Measurements from ENCODE around the gene GPBP1L1.
"Not testable (repeated sequence)": the region's sequence is repeated elsewhere in the genome, so short reads cannot be mapped to it uniquely, and the experiment has no call there.

Gene GPBP1L1

GRCh38 chr1:45686288-45687013 is at the start of gene GPBP1L1:
Gene GPBP1L1, minus strand, starts transcription at chr1:45686533. Its CDS starts 27,446 bp downstream, at chr1:45659087.
- in situ Hi-C loops (cut with MboI; ENCODE audit: low sequenced_read_pairs, unreplicated experiment): no loop called here
- DNase-seq (ENCODE audit: low spot score): peak; percentile 99
- no peak for TF ChIP-seq CTCF (IDR thresholded peaks at IDR 0.05; ENCODE audit: borderline replicate concordance, control extremely low read depth, extremely low read depth, insufficient read depth, missing control alignments)

- in situ Hi-C loops (cut with MboI; ENCODE audit: low sequenced_read_pairs, unreplicated experiment): no loop called here
- TF ChIP-seq CTCF (IDR thresholded peaks at IDR 0.05; ENCODE audit: borderline replicate concordance, control extremely low read depth, extremely low read depth, insufficient read depth, missing control alignments): no peak
- no peak for DNase-seq (ENCODE audit: low spot score)
Observed at GRCh38 chr1:45730780-45731319, 44.5 kb upstream of the GPBP1L1 start.

GRCh38 chr1:45730075-45730779 is 43.9 kb upstream of the GPBP1L1 start:
- DNase-seq (ENCODE audit: low spot score): no peak
- TF ChIP-seq CTCF (IDR thresholded peaks at IDR 0.05; ENCODE audit: borderline replicate concordance, control extremely low read depth, extremely low read depth, insufficient read depth, missing control alignments): no peak
- in situ Hi-C loops (cut with MboI; ENCODE audit: low sequenced_read_pairs, unreplicated experiment): no loop called here

GRCh38 chr1:45726007-45726406 is 39.7 kb upstream of the GPBP1L1 start:
- DNase-seq (ENCODE audit: low spot score); in situ Hi-C loops (cut with MboI; ENCODE audit: low sequenced_read_pairs, unreplicated experiment): not testable (repeated sequence)

GRCh38 chr1:45723248-45723930 is 37.1 kb upstream of the GPBP1L1 start:
- in situ Hi-C loops (cut with MboI; ENCODE audit: low sequenced_read_pairs, unreplicated experiment): no loop called here
- TF ChIP-seq CTCF (IDR thresholded peaks at IDR 0.05; ENCODE audit: borderline replicate concordance, control extremely low read depth, extremely low read depth, insufficient read depth, missing control alignments): no peak
- no peak for DNase-seq (ENCODE audit: low spot score)

GRCh38 chr1:45722809-45723208 is 36.5 kb upstream of the GPBP1L1 start:
- no peak for TF ChIP-seq CTCF (IDR thresholded peaks at IDR 0.05; ENCODE audit: borderline replicate concordance, control extremely low read depth, extremely low read depth, insufficient read depth, missing control alignments)
- in situ Hi-C loops (cut with MboI; ENCODE audit: low sequenced_read_pairs, unreplicated experiment): no loop called here
- no peak for DNase-seq (ENCODE audit: low spot score)

Measured in GM13976 (cell line).